ENCODE results near the gene CDH16. TPM values are rescaled to one million over a fixed set of nuclear protein-coding genes. Genes with fewer than 3 reads are reported as not detected.

Gene CDH16
- total and polyA plus RNA-seq, 2 of the 13 experiments (the other 11 are each of a cell fraction or from before 2014, with no cell fraction given): 2.7 to 3.9 TPM

DNA sequence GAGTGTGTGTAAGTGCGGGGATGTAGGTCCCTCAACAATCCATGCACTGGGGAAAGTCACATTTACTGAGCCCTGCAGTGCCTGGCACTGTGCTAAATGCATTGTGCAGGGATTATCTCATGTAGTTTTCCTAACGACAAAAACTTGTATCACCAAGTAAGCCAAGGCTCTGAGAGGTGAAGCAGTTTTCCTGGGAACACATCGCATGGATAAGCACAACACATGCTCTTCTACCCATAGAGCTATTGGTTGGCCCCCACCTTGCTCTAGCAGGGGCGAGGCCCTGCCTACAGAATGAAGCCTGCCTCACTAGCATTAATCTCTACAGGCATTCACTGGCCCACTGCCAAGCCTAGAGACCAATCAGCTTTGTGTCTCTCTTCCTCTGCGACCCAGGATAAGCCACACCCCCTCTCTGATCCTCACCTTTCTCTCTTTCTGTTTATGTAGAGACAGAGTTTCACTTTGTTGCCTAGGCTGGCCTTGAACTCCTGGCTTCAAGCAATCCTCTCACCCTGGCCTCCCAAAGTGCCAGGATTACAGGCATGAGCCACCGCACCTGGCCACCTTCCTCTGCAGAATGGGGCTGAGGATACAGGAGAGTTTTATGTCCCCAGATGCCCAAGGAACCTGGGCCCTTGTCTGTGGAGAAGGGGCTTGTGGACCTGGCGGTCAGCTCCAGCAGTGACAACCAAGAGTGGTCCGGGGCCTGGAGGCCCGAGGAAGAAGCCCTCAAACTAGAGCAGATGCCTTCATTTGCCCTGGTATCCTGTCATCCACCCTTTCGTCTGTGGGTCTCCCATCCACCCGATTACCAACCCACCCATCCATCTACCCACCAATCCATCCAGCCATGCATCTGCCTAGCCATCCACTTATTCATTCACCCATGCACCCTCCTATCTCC lies 12.8 kb downstream of the CDH16 start (continued):
- TF ChIP-seq HNRNPK (IDR thresholded peaks at IDR 0.05; ENCODE audit: low read depth, low read length, poor library complexity, severe bottlenecking) (no peak), SP2 (CRISPR knock-in tag; IDR thresholded peaks at IDR 0.05) (no peak), ZNF124 (CRISPR knock-in tag; IDR thresholded peaks at IDR 0.05) (no peak), ZNF563 (CRISPR knock-in tag; IDR thresholded peaks at IDR 0.05) (no peak), ZNF775 (CRISPR knock-in tag; IDR thresholded peaks at IDR 0.05; ENCODE audit: borderline replicate concordance) (no peak), ZNF562 (CRISPR knock-in tag; IDR thresholded peaks at IDR 0.05; ENCODE audit: borderline replicate concordance) (no peak), ZNF251 (CRISPR knock-in tag; IDR thresholded peaks at IDR 0.05) (no peak), ZSCAN20 (CRISPR knock-in tag; IDR thresholded peaks at IDR 0.05; ENCODE audit: borderline replicate concordance) (no peak), ZKSCAN1 (IDR thresholded peaks at IDR 0.05; ENCODE audit: low read length) (no peak), YEATS4 (CRISPR knock-in tag; IDR thresholded peaks at IDR 0.05; ENCODE audit: borderline replicate concordance) (0 out of 2 replicates have a peak, but pooled peaks have one; percentile 44), ZNF136 (CRISPR knock-in tag; IDR thresholded peaks at IDR 0.05; ENCODE audit: low read depth) (no peak), NFE2L1 (CRISPR knock-in tag; IDR thresholded peaks at IDR 0.05; ENCODE audit: borderline replicate concordance) (no peak; the same call in 1 of the 2 replicates), NFYC (CRISPR knock-in tag; IDR thresholded peaks at IDR 0.05) (peak; percentile 60), ZFP82 (CRISPR knock-in tag; IDR thresholded peaks at IDR 0.05; ENCODE audit: borderline replicate concordance) (no peak), DNMT1 (CRISPR knock-in tag; IDR thresholded peaks at IDR 0.05) (peak; percentile 57; the same call in 1 of the 2 replicates), ATM (IDR thresholded peaks at IDR 0.05; ENCODE audit: borderline replicate concordance) (no peak)
- TF ChIP-seq, protein P1, sequence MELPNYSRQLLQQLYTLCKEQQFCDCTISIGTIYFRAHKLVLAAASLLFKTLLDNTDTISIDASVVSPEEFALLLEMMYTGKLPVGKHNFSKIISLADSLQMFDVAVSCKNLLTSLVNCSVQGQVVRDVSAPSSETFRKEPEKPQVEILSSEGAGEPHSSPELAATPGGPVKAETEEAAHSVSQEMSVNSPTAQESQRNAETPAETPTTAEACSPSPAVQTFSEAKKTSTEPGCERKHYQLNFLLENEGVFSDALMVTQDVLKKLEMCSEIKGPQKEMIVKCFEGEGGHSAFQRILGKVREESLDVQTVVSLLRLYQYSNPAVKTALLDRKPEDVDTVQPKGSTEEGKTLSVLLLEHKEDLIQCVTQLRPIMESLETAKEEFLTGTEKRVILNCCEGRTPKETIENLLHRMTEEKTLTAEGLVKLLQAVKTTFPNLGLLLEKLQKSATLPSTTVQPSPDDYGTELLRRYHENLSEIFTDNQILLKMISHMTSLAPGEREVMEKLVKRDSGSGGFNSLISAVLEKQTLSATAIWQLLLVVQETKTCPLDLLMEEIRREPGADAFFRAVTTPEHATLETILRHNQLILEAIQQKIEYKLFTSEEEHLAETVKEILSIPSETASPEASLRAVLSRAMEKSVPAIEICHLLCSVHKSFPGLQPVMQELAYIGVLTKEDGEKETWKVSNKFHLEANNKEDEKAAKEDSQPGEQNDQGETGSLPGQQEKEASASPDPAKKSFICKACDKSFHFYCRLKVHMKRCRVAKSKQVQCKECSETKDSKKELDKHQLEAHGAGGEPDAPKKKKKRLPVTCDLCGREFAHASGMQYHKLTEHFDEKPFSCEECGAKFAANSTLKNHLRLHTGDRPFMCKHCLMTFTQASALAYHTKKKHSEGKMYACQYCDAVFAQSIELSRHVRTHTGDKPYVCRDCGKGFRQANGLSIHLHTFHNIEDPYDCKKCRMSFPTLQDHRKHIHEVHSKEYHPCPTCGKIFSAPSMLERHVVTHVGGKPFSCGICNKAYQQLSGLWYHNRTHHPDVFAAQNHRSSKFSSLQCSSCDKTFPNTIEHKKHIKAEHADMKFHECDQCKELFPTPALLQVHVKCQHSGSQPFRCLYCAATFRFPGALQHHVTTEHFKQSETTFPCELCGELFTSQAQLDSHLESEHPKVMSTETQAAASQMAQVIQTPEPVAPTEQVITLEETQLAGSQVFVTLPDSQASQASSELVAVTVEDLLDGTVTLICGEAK (IDR thresholded peaks at IDR 0.05): no peak
- TF ChIP-seq, protein P1 (CRISPR knock-in tag; IDR thresholded peaks at IDR 0.05): no peak
- TF ChIP-seq, protein P2, sequence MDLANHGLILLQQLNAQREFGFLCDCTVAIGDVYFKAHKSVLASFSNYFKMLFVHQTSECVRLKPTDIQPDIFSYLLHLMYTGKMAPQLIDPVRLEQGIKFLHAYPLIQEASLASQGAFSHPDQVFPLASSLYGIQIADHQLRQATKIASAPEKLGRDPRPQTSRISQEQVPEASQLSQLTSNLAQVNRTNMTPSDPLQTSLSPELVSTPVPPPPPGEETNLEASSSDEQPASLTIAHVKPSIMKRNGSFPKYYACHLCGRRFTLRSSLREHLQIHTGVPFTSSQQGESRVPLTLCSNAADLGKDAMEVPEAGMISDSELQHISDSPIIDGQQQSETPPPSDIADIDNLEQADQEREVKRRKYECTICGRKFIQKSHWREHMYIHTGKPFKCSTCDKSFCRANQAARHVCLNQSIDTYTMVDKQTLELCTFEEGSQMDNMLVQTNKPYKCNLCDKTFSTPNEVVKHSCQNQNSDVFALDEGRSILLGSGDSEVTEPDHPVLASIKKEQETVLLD (CRISPR knock-in tag; IDR thresholded peaks at IDR 0.05; ENCODE audit: low read depth): no peak; the same call in 1 of the 2 replicates

Measured in HepG2 (cell line).